Spleen (tissue), 7 donors: ENCODE data around the gene CENPO.

Source experiments
- CTCF ChIP-seq, 11 experiments: fragments of 200-600 bp in 7 of 11; fragments of 450-650 bp in 4 of 11; sonication (generic) in 4 of 11; IDR thresholded peaks in 8 of 11; conservative IDR thresholded peaks in 3 of 11; 1 replicate in 7 of 11; 2 replicates in 4 of 11; pipeline versions ENCODE4 v1.4.0 to v1.8.0; 2016 to 2021; ENCODE audit warnings: antibody characterized with exemption in 11 of 11, inconsistent platforms in 4 of 11, mild to moderate bottlenecking in 1 of 11
- POLR2A ChIP-seq, 3 donors: fragments of 450-650 bp; IDR thresholded peaks; one replicate each; pipeline ENCODE4 v1.5.1; 2017; ENCODE audit warnings: antibody characterized with exemption in 3 of 3, mild to moderate bottlenecking in 1 of 3
- POLR2AphosphoS5 ChIP-seq, 3 donors: sonication (generic); formaldehyde crosslinking; IDR thresholded peaks; one replicate each; pipeline ENCODE4 v1.5.1; 2017; ENCODE audit warnings: antibody characterized with exemption in 3 of 3
- donor health status: DM: no; HTN: no; CAD: no; lungs with moderate emphysema.
- donor health status: DM: no; HTN: no; CAD: no.
- donor health status: DM: no; HTN: no; CAD: no.

- no peak for TF ChIP-seq CTCF (IDR thresholded peaks at IDR 0.05 in 8 of 11, conservative IDR thresholded peaks at IDR 0.05 in 3 of 11)
- no peak for TF ChIP-seq POLR2AphosphoS5 (IDR thresholded peaks at IDR 0.05)
- no peak for TF ChIP-seq POLR2A (IDR thresholded peaks at IDR 0.05)
Observed at GRCh38 chr2:24793761-24794435, 673 bp downstream of the CENPO start.
